GM12878 (cell line): Measurements from ENCODE around the gene FGD6. TPM values are rescaled to one million over a fixed set of nuclear protein-coding genes. Genes with fewer than 3 reads are reported as not detected.
A peak's percentile ranks its signal among the peaks of the same experiment; 100 is the strongest.
"Not testable (repeated sequence)": the region's sequence is repeated elsewhere in the genome, so short reads cannot be mapped to it uniquely, and the experiment has no call there.

ENCODE experiments used
- ATAC-seq: fragments of 200-7000 bp; cut with Tn5 transposase; 3 replicates; pipeline ENCODE4 v1.9.1; 2020; ENCODE audit warnings: mild to moderate bottlenecking, moderate library complexity
- BruUV-seq: library from RNA; stranded (reverse); fragments of 400-500 nt; replicated peaks from 2 replicates; lab custom pipeline; 2021; lab: Mats Ljungman, UMichigan
- CTCF ChIA-PET: fragments of 300-600 bp; sonication (Branson Sonifier 250); formaldehyde crosslinking; extraction: SDS; loops from one replicate; lab custom pipeline; 2021; ENCODE audit warnings: inconsistent platforms; lab: Yijun Ruan, JAX
- POLR2A ChIA-PET: fragments of 350-600 bp; formaldehyde crosslinking; extraction: SDS; loops from one replicate; lab custom pipeline; 2021; ENCODE audit warnings: inconsistent platforms; lab: Charles Lee
- RAD21 ChIA-PET: fragments of 300-600 bp; sonication (Branson Sonifier 250); formaldehyde crosslinking; loops from one replicate; lab custom pipeline; 2023; ENCODE audit warnings: antibody characterized with exemption; ENCODE audit not compliant: unreplicated experiment; lab: Charles Lee
- SMC1A ChIA-PET: fragments of 300-600 bp; sonication (Branson Sonifier 250); formaldehyde crosslinking; loops from one replicate; lab custom pipeline; 2023; ENCODE audit not compliant: unreplicated experiment, uncharacterized antibody; lab: Charles Lee
- DNase-seq: peaks from one replicate; pipeline ENCODE4 v3.0.0-alpha.2; 2011; ENCODE audit warnings: low read depth, low spot score
- FAIRE-seq: peaks from 3 replicates; lab custom pipeline; 2011; peaks lifted over from hg19 to GRCh38; lab: Jason Lieb, UNC
- H2AFZ ChIP-seq: 2 replicates; pipeline ENCODE4 v1.6.0; 2011; ENCODE audit warnings: low read depth, low read length, control low read depth; ENCODE audit not compliant: control insufficient read depth
- H3K27ac ChIP-seq: 2 replicates; pipeline ENCODE4 v1.5.1; 2011; ENCODE audit warnings: control low read depth; ENCODE audit not compliant: control insufficient read depth, insufficient read depth
- H3K27me3 ChIP-seq, 2 experiments: replicated peaks in 1 of 2; 2 replicates each; pipeline versions ENCODE4 v1.6.0 to v1.6.1; 2011; ENCODE audit warnings: low read length in 1 of 2; ENCODE audit not compliant: control insufficient read depth in 2 of 2, insufficient read depth in 2 of 2
- H3K36me3 ChIP-seq, 2 experiments: 2 replicates each; pipeline ENCODE4 v1.5.1; 2011; ENCODE audit warnings: low read length in 1 of 2; ENCODE audit not compliant: control insufficient read depth in 2 of 2, insufficient read depth in 2 of 2
- H3K4me1 ChIP-seq: 2 replicates; pipeline ENCODE4 v1.6.1; 2011; ENCODE audit warnings: mild to moderate bottlenecking, low read length, moderate library complexity, mixed read lengths; ENCODE audit not compliant: control insufficient read depth, insufficient read depth
- H3K4me2 ChIP-seq: 2 replicates; pipeline ENCODE4 v1.6.0; 2011; ENCODE audit warnings: control low read depth; ENCODE audit not compliant: control insufficient read depth, insufficient read depth
- H3K4me3 ChIP-seq: fragments of 200-600 bp; sonication (generic); 2 replicates; pipeline ENCODE4 v1.5.1; 2016
- H3K79me2 ChIP-seq: 2 replicates; pipeline ENCODE4 v1.6.0; 2011; ENCODE audit warnings: low read length; ENCODE audit not compliant: control insufficient read depth, insufficient read depth
- H3K9ac ChIP-seq: 2 replicates; pipeline ENCODE4 v1.8.0; 2011; ENCODE audit warnings: low read length, control low read depth, mixed read lengths; ENCODE audit not compliant: control insufficient read depth, insufficient read depth
- H3K9me3 ChIP-seq: replicated peaks from 3 replicates; pipeline ENCODE4 v1.5.1; 2011; ENCODE audit warnings: mild to moderate bottlenecking, low read length; ENCODE audit not compliant: control insufficient read depth, insufficient read depth
- H4K20me1 ChIP-seq: 2 replicates; pipeline ENCODE4 v1.6.0; 2011; ENCODE audit not compliant: control insufficient read depth, insufficient read depth
- PAX8 ChIP-seq: fragments of 450-650 bp; IDR thresholded peaks from 2 replicates; pipeline ENCODE4 v1.6.1; 2017; ENCODE audit warnings: mild to moderate bottlenecking, moderate library complexity
- RUNX3 ChIP-seq: IDR thresholded peaks from 2 replicates; pipeline ENCODE4 v1.6.1; 2012; ENCODE audit warnings: low read length, inconsistent platforms
- SMARCA5 ChIP-seq: fragments of 450-650 bp; IDR thresholded peaks from 2 replicates; pipeline ENCODE4 v1.6.1; 2017; ENCODE audit warnings: mild to moderate bottlenecking
- SUZ12 ChIP-seq: fragments of 200-600 bp; sonication (generic); IDR thresholded peaks from one replicate; pipeline ENCODE4 v1.6.1; 2018; ENCODE audit warnings: antibody characterized with exemption, mild to moderate bottlenecking; ENCODE audit not compliant: unreplicated experiment
- WGBS: methylation state at CpG from one replicate; pipeline ENCODE4 v1.1.6; 2016; ENCODE audit warnings: low lambda C conversion rate; ENCODE audit not compliant: insufficient replicate concordance, insufficient coverage; ENCODE audit errors: missing lambda C conversion rate; 5-methylcytosine and 5-hydroxymethylcytosine counted together
- in situ Hi-C: fragments of 300-500 bp; cut with MboI; formaldehyde crosslinking; loops from 9 replicates; pipeline ENCODE4 v1.14.3; 2018; ENCODE audit warnings: mixed read lengths
- intact Hi-C: fragments of 100-400 bp; cut with micrococcal nuclease; formaldehyde crosslinking; loops from one replicate; pipeline ENCODE4 v1.14.2; 2022; ENCODE audit not compliant: unreplicated experiment
- polyA plus RNA-seq, 11 experiments: library from polyadenylated mRNA; depleted of rRNA in 4 of 11; unstranded in 6 of 11; stranded (reverse) in 5 of 11; fragments of >200 nt; fragmentation: Nextera tagmentation in 4 of 11; fragmentation: Illumina TruSeq in 1 of 11; extraction: Ambion mirVana in 4 of 11; extraction: Trizol in 1 of 11; gene quantifications; 1 replicate in 1 of 11; 2 replicates in 10 of 11; pipeline versions ENCODE4 v1.2.1 to v1.2.3, GENCODE V29; 2011 to 2016; ENCODE audit warnings: inconsistent platforms in 2 of 11, missing spikeins in 2 of 11, low read depth in 1 of 11
- total RNA-seq, 4 experiments: library from RNA; depleted of rRNA in 3 of 4; stranded (reverse); fragments of >200 nt in 3 of 4; fragmentation: Illumina TruSeq in 1 of 4; extraction: Trizol in 1 of 4; gene quantifications; 2 replicates each; pipeline versions ENCODE4 v1.2.1 to v1.2.3, GENCODE V29; 2013 to 2021

The FGD6 gene
- total and polyA plus RNA-seq, 10 of the 15 experiments (the other 5 are each of a cell fraction or from before 2014, with no cell fraction given) = 2.4 to 15.5 (median 8.9) TPM

DNA sequence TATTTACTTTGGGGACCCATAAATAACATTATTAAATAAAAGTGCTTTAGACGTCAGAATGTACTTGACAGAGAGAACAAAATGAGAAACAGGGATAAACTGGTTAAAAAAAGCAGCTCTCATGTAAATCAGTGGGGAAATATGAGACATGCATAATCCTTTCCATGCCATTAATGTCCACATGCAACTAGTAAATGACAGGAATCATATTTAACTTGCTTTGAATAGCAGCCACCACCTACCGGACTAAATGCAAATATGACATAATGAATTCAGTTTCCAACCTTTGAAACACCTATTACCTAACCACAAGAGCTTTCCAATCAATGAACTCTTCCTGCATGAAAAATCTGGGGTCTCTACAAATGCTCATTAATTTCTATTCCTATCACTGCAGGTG lies 19.6 kb downstream of the FGD6 start:
- FAIRE-seq = no peak
- Histone ChIP-seq H3K27me3 (no peaks in the 10 kb centered on the region), H3K27ac (peak overlapping the region; percentile 87; the same call in 1 of the 2 replicates), H3K4me1 (peaks cover 30% of the 10 kb centered on the region), H4K20me1 (no peaks in the 10 kb centered on the region), H3K36me3 (no peaks in the 10 kb centered on the region), H3K9me3 (no peaks in the 10 kb centered on the region; the same call in 1 of the 3 replicates), H3K9ac (no peak overlapping the region), H3K79me2 (peaks cover 8% of the 10 kb centered on the region), H3K4me3 (peak overlapping the region; percentile 43; the same call in 1 of the 2 replicates), H3K4me2 (peak overlapping the region; percentile 15), H2AFZ (peak overlapping the region; percentile 1)
- in situ Hi-C loops (no loop called here), intact Hi-C loops (no loop called here)
- ChIA-PET CTCF (interaction anchor here (0.6 to 1.0 kb wide), 2 partner anchors 8 to 25 kb away, joined by 3 read pairs; no protein-coding TSS in a partner anchor), POLR2A (interaction anchor here (0.7 to 4.5 kb wide), 3 partner anchors 10 to 50 kb away, joined by 3 to 21 read pairs (median 3); partner anchors contain the start of genes FGD6 and VEZT), SMC1A (interaction anchor here (3.0 to 6.2 kb wide), 2 partner anchors 9 to 19 kb away, joined by 14 to 43 read pairs; partner anchors contain the start of genes FGD6 and VEZT), RAD21 (interaction anchor here (5.2 kb wide), 1 partner anchor 18 kb away, joined by 38 read pairs; the partner anchor contains the start of genes FGD6 and VEZT)
- DNase-seq = no peak
- BruUV-seq = no TSS peak
- no peak for ATAC-seq
- WGBS = 63% methylated on average over 2 of the region's 2 CpGs
- TF ChIP-seq SUZ12 (no peak), RUNX3 (peak; percentile 42), PAX8 (no peak), SMARCA5 (no peak)

- H3K36me3 ChIP-seq, in situ Hi-C loops, H3K9me3 ChIP-seq, ATAC-seq, H3K27me3 ChIP-seq, H4K20me1 ChIP-seq, POLR2A ChIA-PET, H3K9ac ChIP-seq, H3K79me2 ChIP-seq, FAIRE-seq, BruUV-seq, H3K4me3 ChIP-seq, H3K27ac ChIP-seq, DNase-seq, intact Hi-C loops: not testable (repeated sequence)
- RAD21 ChIA-PET = interaction anchor here (5.2 kb wide), 1 partner anchor 18 kb away, joined by 38 read pairs; the partner anchor contains the start of genes FGD6 and VEZT
- CTCF ChIA-PET = interaction anchor here (1.0 to 1.3 kb wide), 2 partner anchors 8 kb away, joined by 3 read pairs; no protein-coding TSS in a partner anchor
- whole genome bisulfite sequencing = 77% methylated on average over 7 of the region's 7 CpGs
- Histone ChIP-seq H2AFZ (0 out of 2 replicates have a peak overlapping the region, but pooled peaks have one; percentile 26), H3K4me2 (peak overlapping the region; percentile 15; the same call in 1 of the 2 replicates), H3K4me1 (peaks cover 27% of the 10 kb centered on the region)
- SMC1A ChIA-PET = interaction anchor here (3.0 to 6.2 kb wide), 2 partner anchors 9 to 19 kb away, joined by 14 to 43 read pairs; partner anchors contain the start of genes FGD6 and VEZT
Observed at GRCh38 chr12:95196875-95197569, 20.2 kb downstream of the FGD6 start.
